Fibroblast of lung (primary cell): ENCODE data around the gene CLTA.
"Not testable (repeated sequence)": the region's sequence is repeated elsewhere in the genome, so short reads cannot be mapped to it uniquely, and the experiment has no call there.

ENCODE experiments used
- CTCF ChIP-seq, 2 donors: IDR thresholded peaks in 1 of 2; conservative IDR thresholded peaks in 1 of 2; 1 replicate in 1 of 2; 2 replicates in 1 of 2; pipeline ENCODE4 v1.5.1; 2011 to 2012; ENCODE audit warnings: low read length in 2 of 2, control low read depth in 1 of 2, inconsistent platforms in 1 of 2, low read depth in 1 of 2, mild to moderate bottlenecking in 1 of 2
- EZH2 ChIP-seq: IDR thresholded peaks from 2 replicates; pipeline ENCODE4 v1.5.1; 2012; ENCODE audit warnings: low read length, control low read depth, mild to moderate bottlenecking; ENCODE audit errors: missing control alignments

- TF ChIP-seq CTCF (conservative IDR thresholded peaks at IDR 0.05 in 1 of 2, IDR thresholded peaks at IDR 0.05 in 1 of 2; ENCODE audit: low read depth in 1 of 2, low read length in 2 of 2); EZH2: not testable (repeated sequence)
These were observed 14.2 kb upstream of the CLTA start for GRCh38 chr9:36176496-36176895.
